AG09319 (cell line): ENCODE measurements around the gene ZXDC.

Experiments
- DNase-seq: peaks from one replicate; pipeline ENCODE4 v3.0.0-alpha.2; 2010; ENCODE audit warnings: low read depth; ENCODE audit errors: extremely low read depth
- TF ChIP-seq, protein P1 (sequence below): IDR thresholded peaks from 2 replicates; pipeline ENCODE4 v1.5.1; 2011; ENCODE audit warnings: low read depth, mild to moderate bottlenecking, inconsistent platforms, low read length, moderate library complexity

The ZXDC gene

DNA sequence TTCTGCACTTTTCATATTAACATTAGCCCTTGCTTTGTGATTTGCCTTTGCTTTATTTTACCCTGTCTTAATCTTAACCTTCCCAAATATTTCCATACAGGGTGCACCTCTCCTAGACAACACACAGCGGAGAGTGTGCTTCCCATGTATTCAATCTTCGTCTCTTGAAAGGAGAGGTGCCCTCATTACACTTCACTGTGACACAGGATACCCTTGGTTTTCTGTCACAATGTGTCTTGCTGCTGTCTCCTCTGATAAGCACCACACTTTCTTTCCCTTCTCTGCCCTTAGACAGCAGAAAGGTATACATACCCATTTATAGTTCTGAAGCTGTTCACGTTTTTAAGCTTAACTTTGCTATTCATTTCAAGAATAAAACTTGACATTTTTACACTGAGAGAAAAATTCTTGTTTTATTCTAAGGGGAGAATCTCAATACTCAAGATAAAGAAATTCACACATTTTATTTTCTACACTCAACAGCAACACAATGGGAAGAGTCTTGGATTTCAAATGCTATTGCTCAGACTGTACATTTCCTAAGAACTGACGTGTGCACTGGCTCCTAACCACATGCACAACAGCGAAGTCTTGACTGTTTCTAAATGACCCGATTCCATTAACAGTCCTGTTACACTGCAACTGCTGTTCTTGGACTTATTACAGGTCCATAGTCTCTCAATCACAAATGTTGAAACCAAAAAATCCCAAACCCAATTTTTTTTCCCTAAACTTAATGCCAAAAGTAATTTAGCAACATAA lies 21.1 kb downstream of the ZXDC start:
- TF ChIP-seq, protein P1, sequence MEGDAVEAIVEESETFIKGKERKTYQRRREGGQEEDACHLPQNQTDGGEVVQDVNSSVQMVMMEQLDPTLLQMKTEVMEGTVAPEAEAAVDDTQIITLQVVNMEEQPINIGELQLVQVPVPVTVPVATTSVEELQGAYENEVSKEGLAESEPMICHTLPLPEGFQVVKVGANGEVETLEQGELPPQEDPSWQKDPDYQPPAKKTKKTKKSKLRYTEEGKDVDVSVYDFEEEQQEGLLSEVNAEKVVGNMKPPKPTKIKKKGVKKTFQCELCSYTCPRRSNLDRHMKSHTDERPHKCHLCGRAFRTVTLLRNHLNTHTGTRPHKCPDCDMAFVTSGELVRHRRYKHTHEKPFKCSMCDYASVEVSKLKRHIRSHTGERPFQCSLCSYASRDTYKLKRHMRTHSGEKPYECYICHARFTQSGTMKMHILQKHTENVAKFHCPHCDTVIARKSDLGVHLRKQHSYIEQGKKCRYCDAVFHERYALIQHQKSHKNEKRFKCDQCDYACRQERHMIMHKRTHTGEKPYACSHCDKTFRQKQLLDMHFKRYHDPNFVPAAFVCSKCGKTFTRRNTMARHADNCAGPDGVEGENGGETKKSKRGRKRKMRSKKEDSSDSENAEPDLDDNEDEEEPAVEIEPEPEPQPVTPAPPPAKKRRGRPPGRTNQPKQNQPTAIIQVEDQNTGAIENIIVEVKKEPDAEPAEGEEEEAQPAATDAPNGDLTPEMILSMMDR, result no peak
- no peak for DNase-seq

DNA sequence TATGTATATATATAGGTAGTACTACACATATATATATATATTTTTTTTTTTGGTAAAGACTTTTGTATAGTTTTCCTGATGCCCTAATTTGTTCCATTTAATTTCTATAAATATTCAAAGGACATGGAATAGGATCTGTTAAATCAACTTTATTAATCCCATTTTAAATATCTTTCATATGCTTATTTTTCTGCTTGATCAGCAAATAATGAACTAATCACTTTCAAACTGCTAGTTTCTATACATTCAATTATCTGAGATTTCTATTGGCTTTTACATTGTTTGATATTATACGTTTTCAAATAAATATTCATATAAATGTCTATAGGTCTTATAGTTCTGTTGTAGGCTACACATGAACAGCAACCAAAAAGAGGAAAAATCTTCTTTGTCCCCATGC lies 21.7 kb downstream of the ZXDC start:
- no peak for DNase-seq
- TF ChIP-seq, protein P1, result no peak

DNA sequence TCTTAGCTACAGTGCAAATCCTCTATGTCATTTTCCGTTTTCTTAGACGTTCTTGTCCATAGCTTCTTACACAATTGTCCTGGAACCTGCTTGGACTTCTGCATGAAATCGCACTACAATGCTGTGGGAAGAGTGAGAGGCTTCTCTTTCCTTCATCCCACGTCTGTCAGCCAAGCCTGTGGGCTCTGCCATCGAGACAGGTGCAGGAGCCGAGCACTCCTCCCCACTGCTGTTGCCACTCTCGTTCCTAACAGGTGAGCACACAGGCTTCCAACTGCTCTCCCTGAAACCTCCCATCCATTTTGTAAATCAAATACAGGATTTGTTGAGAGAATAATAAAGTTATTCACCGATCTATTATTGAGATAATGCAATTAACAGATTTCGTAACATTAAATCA lies 23.5 kb downstream of the ZXDC start:
- DNase-seq, result no peak
- TF ChIP-seq, protein P1, result no peak

DNA sequence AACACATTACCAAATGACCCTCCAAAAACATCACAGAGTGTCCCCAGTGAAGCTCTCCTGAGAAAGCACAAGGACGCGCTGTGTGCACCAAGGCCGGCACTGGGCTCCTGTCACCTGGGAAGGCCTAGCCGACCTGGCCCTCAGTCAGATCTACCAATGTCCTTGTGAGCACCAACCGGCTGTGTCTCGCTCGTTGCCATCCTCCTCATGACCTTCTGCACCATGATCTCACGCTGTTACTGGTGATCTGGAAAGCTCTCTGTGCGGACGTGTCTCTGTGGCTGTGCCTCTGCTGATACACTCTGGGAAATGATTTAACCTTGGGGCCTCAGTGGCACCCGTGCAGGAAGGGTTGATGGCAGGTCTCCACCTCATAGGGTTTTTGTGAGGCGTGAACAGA lies 24.2 kb downstream of the ZXDC start:
- no peak for DNase-seq
- TF ChIP-seq, protein P1, result no peak

DNA sequence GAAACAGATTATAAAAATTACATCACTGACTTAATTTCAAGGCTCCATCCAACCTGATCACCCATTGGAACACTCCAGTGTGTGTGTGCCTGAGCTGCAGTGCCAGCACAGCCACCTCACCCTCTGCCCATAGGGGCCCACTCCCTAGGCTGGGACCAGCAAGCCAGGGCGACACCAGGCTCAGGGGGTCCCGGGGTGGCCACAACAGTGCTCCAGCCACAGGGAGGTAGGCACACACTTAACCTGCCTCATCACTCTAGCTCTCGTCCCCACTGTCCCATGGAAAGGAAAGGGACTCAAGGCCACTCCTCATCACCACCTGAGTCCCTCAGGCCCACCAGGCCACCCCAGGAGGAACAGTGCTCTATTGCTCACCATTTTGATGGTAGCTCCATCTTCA lies 24.9 kb downstream of the ZXDC start:
- no peak for DNase-seq
- TF ChIP-seq, protein P1, result no peak

DNA sequence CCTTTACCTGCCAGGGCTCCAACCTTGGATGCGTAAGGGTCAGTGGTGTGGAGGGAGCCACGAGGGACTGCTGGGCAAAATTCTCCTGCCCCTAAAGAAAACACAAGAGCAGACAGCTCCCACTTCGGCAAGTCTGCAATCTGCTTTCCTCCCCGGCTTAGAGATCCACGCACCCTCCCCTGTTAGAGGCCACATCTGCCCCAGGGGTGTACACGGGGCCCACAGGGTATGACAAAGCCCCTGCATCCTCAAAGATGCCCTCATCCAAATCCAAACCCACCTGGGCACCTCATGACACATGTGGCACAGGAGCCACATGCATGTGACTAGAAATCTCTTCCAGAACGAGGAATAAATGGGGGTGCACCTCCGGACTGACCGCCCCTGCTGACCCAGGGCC lies 25.5 kb downstream of the ZXDC start:
- DNase-seq, result no peak
- TF ChIP-seq, protein P1, result no peak

DNA sequence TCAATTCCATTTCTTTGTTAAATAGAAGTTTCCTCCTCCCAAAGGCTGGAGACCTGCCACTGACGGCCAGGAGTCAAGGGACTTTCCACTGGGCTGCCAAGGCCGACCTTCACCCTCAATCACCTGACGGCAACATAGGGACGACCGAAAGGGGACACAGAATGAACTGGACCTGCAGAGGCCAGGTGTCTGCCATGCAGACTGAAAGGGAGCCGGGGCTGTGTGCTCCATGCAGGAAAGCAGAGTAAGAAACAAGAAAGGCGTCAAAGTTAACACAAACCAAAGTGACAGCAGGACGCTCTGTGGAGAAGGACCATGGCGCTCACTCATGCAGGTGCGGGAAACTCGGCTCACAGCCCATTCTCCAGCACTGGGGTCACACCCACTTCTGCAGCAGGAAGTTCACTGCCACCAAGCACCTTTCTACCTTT lies 26.1 kb downstream of the ZXDC start:
- no peak for DNase-seq
- TF ChIP-seq, protein P1, result no peak
